GM12892 (cell line): ENCODE results near the gene RREB1.

Experiments
- POLR2A ChIP-seq: IDR thresholded peaks from 2 replicates; pipeline ENCODE4 v1.6.1; 2011; ENCODE audit warnings: low read depth, low read length, control low read depth
- POLR2AphosphoS5 ChIP-seq: IDR thresholded peaks from 2 replicates; pipeline ENCODE4 v1.6.1; 2011; ENCODE audit warnings: low read depth, low read length, control low read depth

GRCh38 chr6:7171733-7172132, 64.0 kb downstream of the RREB1 start:
- no peak for TF ChIP-seq POLR2AphosphoS5
- no peak for TF ChIP-seq POLR2A
